ENCODE results near the gene ZNF562. TPM values are rescaled to one million over a fixed set of nuclear protein-coding genes. Genes with fewer than 3 reads are reported as not detected.

The ZNF562 gene
- total RNA-seq, 2 donors from 2014 or later: 16.0 to 17.1 TPM

DNA sequence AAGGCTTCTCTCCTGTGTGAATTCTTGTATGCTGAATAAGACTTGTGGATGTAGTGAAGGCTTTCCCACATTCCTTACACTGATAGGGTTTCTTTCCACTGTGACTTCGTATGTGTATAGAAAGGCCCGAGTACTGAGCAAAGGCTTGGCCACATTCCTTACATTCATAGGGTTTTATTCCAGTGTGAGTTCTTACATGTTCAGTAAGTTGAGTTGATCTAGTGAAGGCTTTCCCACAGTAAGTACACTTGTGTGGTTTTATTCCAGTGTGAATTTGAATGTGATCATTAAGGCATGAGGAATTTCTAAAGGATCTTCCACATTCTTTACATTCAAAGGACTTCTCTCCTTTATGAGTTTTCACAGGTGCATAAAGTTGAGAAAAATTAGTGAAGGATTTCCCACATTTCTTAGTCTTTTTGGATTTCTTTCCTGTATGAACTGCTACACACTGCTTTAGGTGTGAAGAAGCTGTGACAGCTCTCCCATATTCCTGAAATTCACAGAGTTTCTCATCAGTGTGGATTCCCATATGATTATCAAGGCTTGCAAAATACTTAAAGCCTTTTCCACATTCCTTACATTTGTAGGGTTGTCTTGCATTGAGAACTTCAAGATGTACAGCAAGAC is 64.3 kb downstream of the ZNF562 start:
- H3K9me3 ChIP-seq: peaks cover 21 to 54% of the 10 kb centered on the region in 2 donors
- H3K4me1 ChIP-seq: no peaks in the 10 kb centered on the region
- TF ChIP-seq, protein P1, sequence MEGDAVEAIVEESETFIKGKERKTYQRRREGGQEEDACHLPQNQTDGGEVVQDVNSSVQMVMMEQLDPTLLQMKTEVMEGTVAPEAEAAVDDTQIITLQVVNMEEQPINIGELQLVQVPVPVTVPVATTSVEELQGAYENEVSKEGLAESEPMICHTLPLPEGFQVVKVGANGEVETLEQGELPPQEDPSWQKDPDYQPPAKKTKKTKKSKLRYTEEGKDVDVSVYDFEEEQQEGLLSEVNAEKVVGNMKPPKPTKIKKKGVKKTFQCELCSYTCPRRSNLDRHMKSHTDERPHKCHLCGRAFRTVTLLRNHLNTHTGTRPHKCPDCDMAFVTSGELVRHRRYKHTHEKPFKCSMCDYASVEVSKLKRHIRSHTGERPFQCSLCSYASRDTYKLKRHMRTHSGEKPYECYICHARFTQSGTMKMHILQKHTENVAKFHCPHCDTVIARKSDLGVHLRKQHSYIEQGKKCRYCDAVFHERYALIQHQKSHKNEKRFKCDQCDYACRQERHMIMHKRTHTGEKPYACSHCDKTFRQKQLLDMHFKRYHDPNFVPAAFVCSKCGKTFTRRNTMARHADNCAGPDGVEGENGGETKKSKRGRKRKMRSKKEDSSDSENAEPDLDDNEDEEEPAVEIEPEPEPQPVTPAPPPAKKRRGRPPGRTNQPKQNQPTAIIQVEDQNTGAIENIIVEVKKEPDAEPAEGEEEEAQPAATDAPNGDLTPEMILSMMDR (IDR thresholded peaks at IDR 0.05): no peak
- no peak overlapping the region for H3K4me3 ChIP-seq
- no peak overlapping the region for H3K27ac ChIP-seq
- H3K36me3 ChIP-seq: peaks cover 70% of the 10 kb centered on the region
- no peak for DNase-seq (ENCODE audit: low spot score)
- no peaks in the 10 kb centered on the region for H3K27me3 ChIP-seq

DNA sequence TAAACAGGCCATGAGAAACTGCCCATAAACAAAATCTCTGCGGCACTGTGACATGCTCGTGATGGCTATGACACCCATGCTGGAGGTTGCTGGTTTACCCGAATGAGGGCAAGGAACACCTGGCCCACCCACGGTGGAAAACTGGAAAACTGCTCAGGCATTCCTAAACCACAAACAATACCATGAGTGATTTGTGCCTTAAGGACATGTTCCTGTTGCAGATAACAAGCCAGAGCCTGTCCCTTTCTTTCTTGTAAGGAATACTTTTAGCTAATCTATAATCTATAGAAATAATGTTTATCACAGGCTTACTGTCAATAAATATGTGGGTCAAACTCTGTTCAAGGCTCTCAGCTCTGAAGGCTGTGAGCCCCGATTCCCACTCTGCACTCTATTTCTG is 66.0 kb downstream of the ZNF562 start:
- no peak for DNase-seq (ENCODE audit: low spot score)
- Histone ChIP-seq H3K27me3 (no peaks in the 10 kb centered on the region), H3K36me3 (peaks cover 53% of the 10 kb centered on the region), H3K27ac (no peak overlapping the region), H3K4me3 (no peak overlapping the region), H3K9me3 (peaks cover 21 to 54% of the 10 kb centered on the region in 2 donors), H3K4me1 (no peaks in the 10 kb centered on the region)
- TF ChIP-seq, protein P1 (IDR thresholded peaks at IDR 0.05): no peak

DNA sequence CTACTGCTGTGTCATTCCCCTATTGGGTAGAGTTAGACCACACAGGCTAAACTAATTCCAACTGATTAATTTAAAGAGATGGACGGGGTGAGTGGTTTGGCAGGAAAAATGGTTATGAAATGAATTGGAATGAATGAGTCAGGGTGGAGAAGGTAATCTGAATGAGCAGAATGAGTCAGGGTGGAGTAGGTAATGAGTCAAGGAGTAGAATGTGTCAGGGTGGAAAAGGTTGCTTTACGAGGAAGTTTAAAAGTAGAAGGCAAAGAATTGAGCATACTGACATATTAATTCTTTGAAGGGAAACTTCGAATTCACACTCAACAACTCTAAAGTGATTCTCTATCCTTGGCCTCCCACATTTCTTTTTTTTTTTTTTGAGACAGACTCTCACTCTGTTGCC is 77.9 kb downstream of the ZNF562 start:
- Histone ChIP-seq H3K27ac (no peak overlapping the region), H3K27me3 (no peaks in the 10 kb centered on the region), H3K4me3 (no peak overlapping the region), H3K9me3 (peaks cover 0 to 16% of the 10 kb centered on the region in 2 donors), H3K36me3 (no peaks in the 10 kb centered on the region), H3K4me1 (no peaks in the 10 kb centered on the region)
- TF ChIP-seq, protein P1 (IDR thresholded peaks at IDR 0.05): no peak
- DNase-seq (ENCODE audit: low spot score): no peak

Other genes starting within 250 kb of the ZNF562 start
- gene ZNF266, start 239.5 kb downstream of the ZNF562 start, total RNA-seq: 1 to 10 TPM; 7.3 to 7.8 TPM
- gene ZNF560, start 176.5 kb downstream of the ZNF562 start, total RNA-seq: not detected
- 1 to 10 TPM; 9.6 TPM for gene ZNF426, start 136.5 kb downstream of the ZNF562 start, total RNA-seq
- 10 to 100 TPM; 13.4 to 16.8 TPM for gene ZNF121, start 90.6 kb downstream of the ZNF562 start, total RNA-seq
- 10 to 100 TPM; 13.6 to 15.2 TPM for gene ZNF561, start 53.9 kb downstream of the ZNF562 start, total RNA-seq
- 1 to 10 TPM; 8.0 to 8.4 TPM for gene ZNF846, start 93.6 kb upstream of the ZNF562 start, total RNA-seq
- 10 to 100 TPM; 10.2 to 15.8 TPM for gene FBXL12, start 144.0 kb upstream of the ZNF562 start, total RNA-seq
- gene UBL5, start 152.8 kb upstream of the ZNF562 start, total RNA-seq: 100 to 1,000 TPM; 677 to 684 TPM
- 100 to 1,000 TPM; 111 to 125 TPM for gene PIN1, start 160.2 kb upstream of the ZNF562 start, total RNA-seq